ENCODE data around the gene PDK4. TPM values are rescaled to one million over a fixed set of nuclear protein-coding genes. Genes with fewer than 3 reads are reported as not detected.

Gene PDK4
- total RNA-seq, 1 experiment from 2014 or later, result 1.2 TPM

- ChIA-PET POLR2A (interaction anchor here (0.6 kb wide), 1 partner anchor 224 kb away, joined by 3 read pairs; no protein-coding TSS in a partner anchor), CTCF (interaction anchor here (1.2 to 29.2 kb wide), 5 partner anchors 8 to 153 kb away, joined by 3 to 1114 read pairs (median 5); no protein-coding TSS in a partner anchor)
- TF ChIP-seq, protein P1, sequence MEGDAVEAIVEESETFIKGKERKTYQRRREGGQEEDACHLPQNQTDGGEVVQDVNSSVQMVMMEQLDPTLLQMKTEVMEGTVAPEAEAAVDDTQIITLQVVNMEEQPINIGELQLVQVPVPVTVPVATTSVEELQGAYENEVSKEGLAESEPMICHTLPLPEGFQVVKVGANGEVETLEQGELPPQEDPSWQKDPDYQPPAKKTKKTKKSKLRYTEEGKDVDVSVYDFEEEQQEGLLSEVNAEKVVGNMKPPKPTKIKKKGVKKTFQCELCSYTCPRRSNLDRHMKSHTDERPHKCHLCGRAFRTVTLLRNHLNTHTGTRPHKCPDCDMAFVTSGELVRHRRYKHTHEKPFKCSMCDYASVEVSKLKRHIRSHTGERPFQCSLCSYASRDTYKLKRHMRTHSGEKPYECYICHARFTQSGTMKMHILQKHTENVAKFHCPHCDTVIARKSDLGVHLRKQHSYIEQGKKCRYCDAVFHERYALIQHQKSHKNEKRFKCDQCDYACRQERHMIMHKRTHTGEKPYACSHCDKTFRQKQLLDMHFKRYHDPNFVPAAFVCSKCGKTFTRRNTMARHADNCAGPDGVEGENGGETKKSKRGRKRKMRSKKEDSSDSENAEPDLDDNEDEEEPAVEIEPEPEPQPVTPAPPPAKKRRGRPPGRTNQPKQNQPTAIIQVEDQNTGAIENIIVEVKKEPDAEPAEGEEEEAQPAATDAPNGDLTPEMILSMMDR (IDR thresholded peaks at IDR 0.05; ENCODE audit: unreplicated experiment), result no peak
- H3K4me3 Mint-ChIP-seq (ENCODE audit: unreplicated experiment), result no peak overlapping the region
- no peak for DNase-seq (ENCODE audit: unreplicated experiment)
- no peak overlapping the region for H3K27ac Mint-ChIP-seq (ENCODE audit: low read depth, unreplicated experiment)
- H3K9me3 Mint-ChIP-seq (ENCODE audit: unreplicated experiment), result no peaks in the 10 kb centered on the region
- H3K27me3 Mint-ChIP-seq (ENCODE audit: insufficient read depth, unreplicated experiment), result peaks cover 42% of the 10 kb centered on the region
- no peaks in the 10 kb centered on the region for H3K4me1 Mint-ChIP-seq (ENCODE audit: insufficient read depth, unreplicated experiment)
- H3K36me3 Mint-ChIP-seq (ENCODE audit: insufficient read depth, unreplicated experiment), result no peaks in the 10 kb centered on the region
- intact Hi-C loops (cut with micrococcal nuclease), result no loop called here
- no TSS peak for BruUV-seq (replicated peaks)
Measured at GRCh38 chr7:95536656-95537311, 59.5 kb downstream of the PDK4 start.

DNA sequence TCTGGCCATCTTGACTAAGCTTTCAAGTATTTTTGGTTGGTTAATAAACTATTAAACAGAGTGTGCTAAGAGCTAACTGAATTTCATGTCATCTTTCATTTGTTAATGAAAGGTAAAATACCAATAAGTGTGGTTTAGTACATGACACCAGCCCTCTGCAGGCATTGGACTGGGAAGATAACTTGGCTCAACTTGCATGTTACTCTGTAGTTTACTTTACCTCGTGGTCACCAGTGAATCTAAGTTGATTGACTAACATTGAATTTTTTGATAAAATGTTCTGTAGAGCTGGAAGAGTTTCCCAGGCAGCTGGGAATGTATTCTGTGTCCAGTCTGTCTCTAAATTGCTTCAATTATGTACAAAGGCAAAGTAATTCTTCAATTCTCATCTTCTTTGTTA, 60.7 kb downstream of the PDK4 start:
- Mint-ChIP-seq H3K27ac (ENCODE audit: low read depth, unreplicated experiment) (no peak overlapping the region), H3K36me3 (ENCODE audit: insufficient read depth, unreplicated experiment) (no peaks in the 10 kb centered on the region), H3K27me3 (ENCODE audit: insufficient read depth, unreplicated experiment) (peaks cover 31% of the 10 kb centered on the region), H3K4me1 (ENCODE audit: insufficient read depth, unreplicated experiment) (no peaks in the 10 kb centered on the region), H3K9me3 (ENCODE audit: unreplicated experiment) (no peaks in the 10 kb centered on the region), H3K4me3 (ENCODE audit: unreplicated experiment) (no peak overlapping the region)
- POLR2A ChIA-PET, result interaction anchor here (0.6 to 1.0 kb wide), 3 partner anchors 8 to 226 kb away, joined by 3 to 4 read pairs (median 3); no protein-coding TSS in a partner anchor
- intact Hi-C loops (cut with micrococcal nuclease), result no loop called here
- no peak for DNase-seq (ENCODE audit: unreplicated experiment)
- TF ChIP-seq, protein P1 (IDR thresholded peaks at IDR 0.05; ENCODE audit: unreplicated experiment), result no peak
- CTCF ChIA-PET, result interaction anchor here (1.2 to 29.2 kb wide), 7 partner anchors 8 to 154 kb away, joined by 3 to 1114 read pairs (median 8); no protein-coding TSS in a partner anchor
- BruUV-seq (replicated peaks), result no TSS peak

GRCh38 chr7:95534796-95535195, 61.5 kb downstream of the PDK4 start:
- no peak overlapping the region for H3K27ac Mint-ChIP-seq (ENCODE audit: low read depth, unreplicated experiment)
- intact Hi-C loops (cut with micrococcal nuclease), result no loop called here
- no peak for DNase-seq (ENCODE audit: unreplicated experiment)
- TF ChIP-seq, protein P1 (IDR thresholded peaks at IDR 0.05; ENCODE audit: unreplicated experiment), result no peak
- ChIA-PET POLR2A (interaction anchor here (0.6 to 1.0 kb wide), 2 partner anchors 16 to 65 kb away, joined by 3 to 4 read pairs; no protein-coding TSS in a partner anchor), CTCF (interaction anchor here (1.1 to 29.2 kb wide), 5 partner anchors 10 to 155 kb away, joined by 7 to 1114 read pairs (median 18); no protein-coding TSS in a partner anchor)
- H3K27me3 Mint-ChIP-seq (ENCODE audit: insufficient read depth, unreplicated experiment), result peaks cover 23% of the 10 kb centered on the region
- H3K4me1 Mint-ChIP-seq (ENCODE audit: insufficient read depth, unreplicated experiment), result no peaks in the 10 kb centered on the region
- no TSS peak for BruUV-seq (replicated peaks)
- H3K9me3 Mint-ChIP-seq (ENCODE audit: unreplicated experiment), result no peaks in the 10 kb centered on the region
- no peaks in the 10 kb centered on the region for H3K36me3 Mint-ChIP-seq (ENCODE audit: insufficient read depth, unreplicated experiment)
- H3K4me3 Mint-ChIP-seq (ENCODE audit: unreplicated experiment), result no peak overlapping the region

Other genes starting within 250 kb of the PDK4 start
- gene PON3, start 200.1 kb downstream of the PDK4 start, total RNA-seq (2022), result not detected in 2 replicates
- gene PON2, start 161.5 kb downstream of the PDK4 start, total RNA-seq (2022), result 120 and 140 TPM in 2 replicates
- gene ASB4, start 110.6 kb downstream of the PDK4 start, total RNA-seq (2022), result not detected in 2 replicates
- not detected in 2 replicates for gene DYNC1I1, start 176.0 kb upstream of the PDK4 start, total RNA-seq (2022)